ENCODE results near the gene SIX1. TPM values are rescaled to one million over a fixed set of nuclear protein-coding genes. Genes with fewer than 3 reads are reported as not detected.
A peak's percentile ranks its signal among the peaks of the same experiment; 100 is the strongest.

The SIX1 gene
- total RNA-seq, 1 donor from 2014 or later: 6.5 TPM

GRCh38 chr14:60640859-60641741 lies 8.2 kb downstream of the SIX1 start:
- H3K4me3 ChIP-seq (ENCODE audit: low read depth, low read length): no peak overlapping the region
- DNase-seq (ENCODE audit: low read depth): no peak
- TF ChIP-seq CTCF (conservative IDR thresholded peaks at IDR 0.05; ENCODE audit: low read depth, low read length): no peak

- no peak for DNase-seq (ENCODE audit: low read depth)
- H3K4me3 ChIP-seq (ENCODE audit: low read depth, low read length): no peak overlapping the region
- TF ChIP-seq CTCF (conservative IDR thresholded peaks at IDR 0.05; ENCODE audit: low read depth, low read length): no peak
Observed at GRCh38 chr14:60639674-60640073, 9.6 kb downstream of the SIX1 start.

- H3K4me3 ChIP-seq (ENCODE audit: low read depth, low read length): peak overlapping the region; percentile 43
- no peak for DNase-seq (ENCODE audit: low read depth)
- TF ChIP-seq CTCF (conservative IDR thresholded peaks at IDR 0.05; ENCODE audit: low read depth, low read length): no peak
Observed at GRCh38 chr14:60637479-60638315, 11.6 kb downstream of the SIX1 start.

- DNase-seq (ENCODE audit: low read depth): no peak
- no peak for TF ChIP-seq CTCF (conservative IDR thresholded peaks at IDR 0.05; ENCODE audit: low read depth, low read length)
- H3K4me3 ChIP-seq (ENCODE audit: low read depth, low read length): peak overlapping the region; percentile 43
Observed at GRCh38 chr14:60636879-60637478, 12.3 kb downstream of the SIX1 start.

GRCh38 chr14:60634153-60634552 lies 15.1 kb downstream of the SIX1 start:
- H3K4me3 ChIP-seq (ENCODE audit: low read depth, low read length): no peak overlapping the region
- TF ChIP-seq CTCF (conservative IDR thresholded peaks at IDR 0.05; ENCODE audit: low read depth, low read length): no peak
- no peak for DNase-seq (ENCODE audit: low read depth)

- TF ChIP-seq CTCF (conservative IDR thresholded peaks at IDR 0.05; ENCODE audit: low read depth, low read length): no peak
- no peak overlapping the region for H3K4me3 ChIP-seq (ENCODE audit: low read depth, low read length)
- DNase-seq (ENCODE audit: low read depth): no peak
Observed at GRCh38 chr14:60632777-60633176, 16.5 kb downstream of the SIX1 start.
